Activated CD8-positive, alpha-beta T cell treated with anti-CD3 and anti-CD28 coated beads for 36 hours (primary cell): ENCODE data around the gene STAU1. TPM values are rescaled to one million over a fixed set of nuclear protein-coding genes. Genes with fewer than 3 reads are reported as not detected.

Experiments
- ATAC-seq: fragments of 200-7000 bp; cut with Tn5 transposase; one replicate; pipeline ENCODE4 v1.10.0; 2021; ENCODE audit warnings: mild to moderate bottlenecking, moderate library complexity
- CTCF ChIA-PET: fragments of 350-600 bp; sonication (Branson Sonifier 250); formaldehyde crosslinking; loops from one replicate; lab custom pipeline; 2021; ENCODE audit warnings: antibody characterized with exemption; lab: Charles Lee
- POLR2A ChIA-PET: fragments of 350-600 bp; sonication (Branson Sonifier 250); formaldehyde crosslinking; loops from one replicate; lab custom pipeline; 2021; ENCODE audit warnings: antibody characterized with exemption; lab: Charles Lee
- DNase-seq: peaks from one replicate; pipeline ENCODE4 v3.0.0-alpha.2; 2020
- H3K27ac Mint-ChIP-seq: one replicate; pipeline ENCODE4 v1.8.0; 2021; ENCODE audit warnings: mild to moderate bottlenecking, mixed read lengths
- H3K27me3 Mint-ChIP-seq: one replicate; pipeline ENCODE4 v1.8.0; 2021; ENCODE audit warnings: mixed read lengths
- H3K36me3 Mint-ChIP-seq: one replicate; pipeline ENCODE4 v1.8.0; 2021; ENCODE audit warnings: low read depth, mixed read lengths
- H3K4me1 Mint-ChIP-seq: one replicate; pipeline ENCODE4 v1.8.0; 2021; ENCODE audit warnings: low read depth, mixed read lengths
- H3K4me3 Mint-ChIP-seq: one replicate; pipeline ENCODE4 v1.8.0; 2021; ENCODE audit warnings: mild to moderate bottlenecking, moderate library complexity, mixed read lengths
- H3K9me3 Mint-ChIP-seq: one replicate; pipeline ENCODE4 v1.8.0; 2021; ENCODE audit warnings: mixed read lengths
- intact Hi-C: fragments of 100-400 bp; cut with micrococcal nuclease; formaldehyde crosslinking; loops from one replicate; pipeline ENCODE4 v1.10.0; 2022
- total RNA-seq, 2 experiments: library from RNA; stranded (reverse); gene quantifications; one replicate each; pipeline ENCODE4 v1.2.3, GENCODE V29; 2021
- TF ChIP-seq, protein P1 (sequence below): fragments of 200-600 bp; IDR thresholded peaks from one replicate; pipeline ENCODE4 v1.8.0; 2022; ENCODE audit warnings: antibody characterized with exemption, mild to moderate bottlenecking

The STAU1 gene
- total RNA-seq, 2 experiments from 2014 or later: 57.7 to 60.1 TPM

GRCh38 chr20:49210101-49210756, 22.1 kb upstream of the STAU1 start:
- Mint-ChIP-seq H3K36me3 (no peaks in the 10 kb centered on the region), H3K27me3 (no peaks in the 10 kb centered on the region), H3K9me3 (peaks cover 7% of the 10 kb centered on the region), H3K4me3 (no peak overlapping the region), H3K4me1 (no peaks in the 10 kb centered on the region), H3K27ac (no peak overlapping the region)
- no peak for DNase-seq
- no peak for ATAC-seq
- ChIA-PET CTCF (interaction anchor here (0.6 to 1.4 kb wide), 4 partner anchors 12 to 77 kb away, joined by 3 to 5 read pairs (median 3); no protein-coding TSS in a partner anchor), POLR2A (no interaction called here)
- TF ChIP-seq, protein P1, sequence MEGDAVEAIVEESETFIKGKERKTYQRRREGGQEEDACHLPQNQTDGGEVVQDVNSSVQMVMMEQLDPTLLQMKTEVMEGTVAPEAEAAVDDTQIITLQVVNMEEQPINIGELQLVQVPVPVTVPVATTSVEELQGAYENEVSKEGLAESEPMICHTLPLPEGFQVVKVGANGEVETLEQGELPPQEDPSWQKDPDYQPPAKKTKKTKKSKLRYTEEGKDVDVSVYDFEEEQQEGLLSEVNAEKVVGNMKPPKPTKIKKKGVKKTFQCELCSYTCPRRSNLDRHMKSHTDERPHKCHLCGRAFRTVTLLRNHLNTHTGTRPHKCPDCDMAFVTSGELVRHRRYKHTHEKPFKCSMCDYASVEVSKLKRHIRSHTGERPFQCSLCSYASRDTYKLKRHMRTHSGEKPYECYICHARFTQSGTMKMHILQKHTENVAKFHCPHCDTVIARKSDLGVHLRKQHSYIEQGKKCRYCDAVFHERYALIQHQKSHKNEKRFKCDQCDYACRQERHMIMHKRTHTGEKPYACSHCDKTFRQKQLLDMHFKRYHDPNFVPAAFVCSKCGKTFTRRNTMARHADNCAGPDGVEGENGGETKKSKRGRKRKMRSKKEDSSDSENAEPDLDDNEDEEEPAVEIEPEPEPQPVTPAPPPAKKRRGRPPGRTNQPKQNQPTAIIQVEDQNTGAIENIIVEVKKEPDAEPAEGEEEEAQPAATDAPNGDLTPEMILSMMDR: no peak
- intact Hi-C loops: no loop called here

DNA sequence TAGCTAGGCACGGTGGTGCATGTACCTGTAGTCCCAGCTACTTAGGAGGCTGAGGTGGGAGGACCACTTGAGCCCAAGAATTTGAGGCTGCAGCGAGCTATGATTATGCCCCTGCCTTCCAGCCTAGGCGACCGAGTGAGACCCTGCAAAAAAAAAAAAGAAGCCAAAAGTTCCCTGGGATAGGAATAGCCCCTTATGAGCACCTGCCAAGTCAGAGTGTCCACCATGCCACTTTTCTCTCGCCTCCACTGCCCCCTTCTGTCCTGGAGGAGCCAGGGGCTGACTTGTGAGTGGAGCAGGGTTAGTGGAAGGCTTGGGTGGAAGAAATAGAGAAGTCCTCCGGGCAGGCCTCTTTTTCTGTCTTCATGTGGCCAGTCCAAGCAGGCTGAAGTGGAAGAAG, 18.9 kb upstream of the STAU1 start:
- ATAC-seq (peak; percentile 56), DNase-seq (peak; percentile 45)
- Mint-ChIP-seq H3K4me3 (no peak overlapping the region), H3K9me3 (peaks cover 7% of the 10 kb centered on the region), H3K36me3 (no peaks in the 10 kb centered on the region), H3K27ac (no peak overlapping the region), H3K4me1 (no peaks in the 10 kb centered on the region), H3K27me3 (no peaks in the 10 kb centered on the region)
- intact Hi-C loops: no loop called here
- CTCF ChIA-PET: interaction anchor here (0.6 to 7.4 kb wide), 6 partner anchors 9 to 169 kb away, joined by 3 to 49 read pairs (median 4); no protein-coding TSS in a partner anchor
- POLR2A ChIA-PET: interaction anchor here (1.2 kb wide), 1 partner anchor 20 kb away, joined by 5 read pairs; no protein-coding TSS in a partner anchor
- TF ChIP-seq, protein P1: peak; percentile 26

GRCh38 chr20:49203746-49204145, 15.6 kb upstream of the STAU1 start:
- Mint-ChIP-seq H3K27ac (no peak overlapping the region), H3K27me3 (no peaks in the 10 kb centered on the region), H3K9me3 (no peaks in the 10 kb centered on the region), H3K36me3 (no peaks in the 10 kb centered on the region), H3K4me1 (no peaks in the 10 kb centered on the region), H3K4me3 (no peak overlapping the region)
- POLR2A ChIA-PET: no interaction called here
- CTCF ChIA-PET: interaction anchor here (6.1 to 7.4 kb wide), 2 partner anchors 12 to 70 kb away, joined by 31 to 49 read pairs; no protein-coding TSS in a partner anchor
- no peak for DNase-seq
- TF ChIP-seq, protein P1: no peak
- no peak for ATAC-seq
- intact Hi-C loops: no loop called here

- no peak for DNase-seq
- CTCF ChIA-PET: interaction anchor here (0.9 to 7.4 kb wide), 3 partner anchors 13 to 69 kb away, joined by 3 to 49 read pairs (median 31); no protein-coding TSS in a partner anchor
These were observed 14.9 kb upstream of the STAU1 start for GRCh38 chr20:49203011-49203410.

More at GRCh38 chr20:49203011-49203410, 14.9 kb upstream of the STAU1 start:
- Mint-ChIP-seq H3K27ac (no peak overlapping the region), H3K27me3 (no peaks in the 10 kb centered on the region), H3K9me3 (no peaks in the 10 kb centered on the region), H3K4me1 (no peaks in the 10 kb centered on the region), H3K36me3 (no peaks in the 10 kb centered on the region), H3K4me3 (no peak overlapping the region)
- TF ChIP-seq, protein P1: no peak
- POLR2A ChIA-PET: no interaction called here
- no peak for ATAC-seq
- intact Hi-C loops: no loop called here
